HepG2 (cell line): ENCODE data around the gene ZCCHC10. TPM values are rescaled to one million over a fixed set of nuclear protein-coding genes. Genes with fewer than 3 reads are reported as not detected.
A peak's percentile ranks its signal among the peaks of the same experiment; 100 is the strongest.

Experiments used
- ATF4 ChIP-seq, 2 experiments: fragments of 450-650 bp in 1 of 2; sonication (generic) in 1 of 2; formaldehyde crosslinking; IDR thresholded peaks; 2 replicates each; pipeline versions ENCODE4 v1.5.0 to v1.8.0; 2020 to 2022; ENCODE audit warnings: mild to moderate bottlenecking in 1 of 2, missing genetic modification reagents in 1 of 2
- DNMT1 ChIP-seq: sonication (generic); formaldehyde crosslinking; IDR thresholded peaks from 2 replicates; pipeline ENCODE4 v1.5.1; 2020; ENCODE audit warnings: mild to moderate bottlenecking, missing genetic modification reagents
- E2F5 ChIP-seq: sonication (generic); formaldehyde crosslinking; conservative IDR thresholded peaks from 2 replicates; pipeline ENCODE4 v1.4.0; 2020; ENCODE audit warnings: missing genetic modification reagents
- ETV5 ChIP-seq: IDR thresholded peaks from 2 replicates; pipeline ENCODE4 v1.6.1; 2018; ENCODE audit warnings: missing biosample characterization, missing genetic modification reagents, inconsistent platforms, borderline replicate concordance
- FOXC1 ChIP-seq: sonication (generic); formaldehyde crosslinking; IDR thresholded peaks from 2 replicates; pipeline ENCODE4 v1.8.0; 2022; ENCODE audit warnings: mild to moderate bottlenecking, missing genetic modification reagents, borderline replicate concordance
- IRF1 ChIP-seq: sonication (generic); formaldehyde crosslinking; IDR thresholded peaks from 2 replicates; pipeline ENCODE4 v1.4.0; 2020; ENCODE audit warnings: low read depth, mild to moderate bottlenecking, missing genetic modification reagents
- MXD3 ChIP-seq: IDR thresholded peaks from 2 replicates; pipeline ENCODE4 v1.6.1; 2016; ENCODE audit warnings: mild to moderate bottlenecking, missing biosample characterization, missing genetic modification reagents
- PAX8 ChIP-seq: sonication (generic); formaldehyde crosslinking; IDR thresholded peaks from 2 replicates; pipeline ENCODE4 v1.8.0; 2022; ENCODE audit warnings: mild to moderate bottlenecking, missing genetic modification reagents, borderline replicate concordance
- PCBP2 ChIP-seq: fragments of 200-400 bp; formaldehyde crosslinking; optimal IDR thresholded peaks from 2 replicates; pipeline ENCODE3; 2018; ENCODE audit warnings: low read length, low read depth; ENCODE audit not compliant: poor library complexity, severe bottlenecking
- RARG ChIP-seq: sonication (generic); formaldehyde crosslinking; IDR thresholded peaks from 2 replicates; pipeline ENCODE4 v1.4.0; 2020; ENCODE audit warnings: low read depth, mild to moderate bottlenecking, missing genetic modification reagents
- RBM22 ChIP-seq: fragments of 200-400 bp; formaldehyde crosslinking; optimal IDR thresholded peaks from 2 replicates; pipeline ENCODE3; 2017; ENCODE audit warnings: mild to moderate bottlenecking, low read length, moderate library complexity
- ZKSCAN8 ChIP-seq: IDR thresholded peaks from 2 replicates; pipeline ENCODE4 v1.6.1; 2016; ENCODE audit warnings: borderline replicate concordance, missing genetic modification reagents, missing compliant biosample characterization
- ZNF337 ChIP-seq: sonication (generic); formaldehyde crosslinking; IDR thresholded peaks from 2 replicates; pipeline ENCODE4 v1.5.1; 2020; ENCODE audit warnings: missing genetic modification reagents, low read depth, mild to moderate bottlenecking, borderline replicate concordance
- ZNF382 ChIP-seq: sonication (generic); formaldehyde crosslinking; IDR thresholded peaks from 2 replicates; pipeline ENCODE4 v1.5.0; 2020; ENCODE audit warnings: missing genetic modification reagents, mild to moderate bottlenecking, borderline replicate concordance
- ZNF550 ChIP-seq: sonication (generic); formaldehyde crosslinking; IDR thresholded peaks from 2 replicates; pipeline ENCODE4 v1.4.0; 2020; ENCODE audit warnings: mild to moderate bottlenecking, missing genetic modification reagents, borderline replicate concordance
- ZNF574 ChIP-seq: sonication (generic); formaldehyde crosslinking; IDR thresholded peaks from 2 replicates; pipeline ENCODE4 v1.4.0; 2020; ENCODE audit warnings: missing genetic modification reagents
- ZNF580 ChIP-seq: IDR thresholded peaks from 2 replicates; pipeline ENCODE4 v1.6.1; 2016; ENCODE audit warnings: low read depth, borderline replicate concordance
- ZNF678 ChIP-seq: sonication (generic); formaldehyde crosslinking; IDR thresholded peaks from 2 replicates; pipeline ENCODE4 v1.4.0; 2020; ENCODE audit warnings: mild to moderate bottlenecking, missing genetic modification reagents
- ZNF766 ChIP-seq: sonication (generic); formaldehyde crosslinking; IDR thresholded peaks from 2 replicates; pipeline ENCODE4 v1.5.0; 2020; ENCODE audit warnings: missing genetic modification reagents, borderline replicate concordance
- ZNF773 ChIP-seq: sonication (generic); formaldehyde crosslinking; IDR thresholded peaks from 2 replicates; pipeline ENCODE4 v1.4.0; 2020; ENCODE audit warnings: missing genetic modification reagents, borderline replicate concordance
- ZNF781 ChIP-seq: sonication (generic); formaldehyde crosslinking; IDR thresholded peaks from 2 replicates; pipeline ENCODE4 v1.5.1; 2020; ENCODE audit warnings: borderline replicate concordance, mild to moderate bottlenecking, missing genetic modification reagents; ENCODE audit errors: not compliant biosample characterization
- polyA plus RNA-seq, 8 experiments: library from polyadenylated mRNA; depleted of rRNA in 3 of 8; stranded (reverse) in 7 of 8; unstranded in 1 of 8; fragments of >200 nt; fragmentation: Illumina TruSeq in 4 of 8; extraction: Trizol in 4 of 8; gene quantifications; 2 replicates each; pipeline versions ENCODE4 v1.2.1 to v1.2.3, GENCODE V29; 2011 to 2016; ENCODE audit warnings: low read depth in 4 of 8, missing spikeins in 1 of 8, mixed read lengths in 1 of 8; ENCODE audit not compliant: insufficient read depth in 1 of 8
- total RNA-seq, 5 experiments: library from RNA; depleted of rRNA; stranded (reverse); fragments of >200 nt; fragmentation: Illumina TruSeq; extraction: Trizol; gene quantifications; 2 replicates each; pipeline ENCODE4 v1.2.3, GENCODE V29; 2016; ENCODE audit warnings: low read depth in 1 of 5

ZCCHC10 gene
- total and polyA plus RNA-seq, 2 of the 13 experiments (the other 11 are each of a cell fraction or from before 2014, with no cell fraction given), result 40.7 to 48.2 TPM

- TF ChIP-seq RBM22, result no peak
- TF ChIP-seq ZNF382, result no peak
- TF ChIP-seq ZNF773 (CRISPR knock-in tag), result peak; percentile 43; the same call in 1 of the 2 replicates
- TF ChIP-seq ZKSCAN8 (CRISPR knock-in tag), result peak; percentile 81
- peak; percentile 4 for TF ChIP-seq IRF1 (CRISPR knock-in tag)
- peak; percentile 84 for TF ChIP-seq ZNF574 (CRISPR knock-in tag)
- TF ChIP-seq ZNF580 (CRISPR knock-in tag), result peak; percentile 72; the same call in 1 of the 2 replicates
- peak in 1 of 2 experiments; percentile 73; a peak in 1 of 4 replicates for TF ChIP-seq ATF4 (CRISPR knock-in tag; IDR thresholded peaks at IDR 0.05)
- TF ChIP-seq ZNF550 (CRISPR knock-in tag), result no peak
- peak; percentile 84 for TF ChIP-seq FOXC1 (CRISPR knock-in tag)
- peak; percentile 78; the same call in 1 of the 2 replicates for TF ChIP-seq PAX8
- TF ChIP-seq ZNF678 (CRISPR knock-in tag), result no peak; the same call in none of the 2 replicates
- peak; percentile 74; the same call in 1 of the 2 replicates for TF ChIP-seq ZNF766 (CRISPR knock-in tag)
- no peak; the same call in 1 of the 2 replicates for TF ChIP-seq RARG (CRISPR knock-in tag)
- no peak for TF ChIP-seq ZNF781 (CRISPR knock-in tag)
- peak; percentile 85 for TF ChIP-seq ETV5 (CRISPR knock-in tag)
- peak; percentile 93 for TF ChIP-seq DNMT1
- TF ChIP-seq E2F5, result 0 out of 2 replicates have a peak, but pooled peaks have one; percentile 40
- peak; percentile 89 for TF ChIP-seq MXD3 (CRISPR knock-in tag)
- peak; percentile 82; the same call in 1 of the 2 replicates for TF ChIP-seq ZNF337
- no peak for TF ChIP-seq PCBP2
Measured at GRCh38 chr5:132963171-132964104, 62.9 kb downstream of the ZCCHC10 start, which contains the start of gene AFF4 (continued).
